ENCODE results near the gene SALL2. TPM values are rescaled to one million over a fixed set of nuclear protein-coding genes. Genes with fewer than 3 reads are reported as not detected.

The SALL2 gene
- total RNA-seq, 2 donors from 2014 or later = 0.31 to 0.45 TPM

- H3K27ac Mint-ChIP-seq = no peak overlapping the region
- no peaks in the 10 kb centered on the region for H3K27me3 Mint-ChIP-seq
- H3K36me3 Mint-ChIP-seq = peaks cover 6% of the 10 kb centered on the region
- no peak for DNase-seq (ENCODE audit: low spot score)
- no peak for ATAC-seq
- no peak overlapping the region for H3K4me3 Mint-ChIP-seq
- H3K4me1 Mint-ChIP-seq (ENCODE audit: low read depth in 2 of 2) = no peaks in the 10 kb centered on the region
- H3K9me3 Mint-ChIP-seq = no peaks in the 10 kb centered on the region
These were observed 39.5 kb downstream of the SALL2 start for GRCh38 chr14:21486640-21487087.

DNA sequence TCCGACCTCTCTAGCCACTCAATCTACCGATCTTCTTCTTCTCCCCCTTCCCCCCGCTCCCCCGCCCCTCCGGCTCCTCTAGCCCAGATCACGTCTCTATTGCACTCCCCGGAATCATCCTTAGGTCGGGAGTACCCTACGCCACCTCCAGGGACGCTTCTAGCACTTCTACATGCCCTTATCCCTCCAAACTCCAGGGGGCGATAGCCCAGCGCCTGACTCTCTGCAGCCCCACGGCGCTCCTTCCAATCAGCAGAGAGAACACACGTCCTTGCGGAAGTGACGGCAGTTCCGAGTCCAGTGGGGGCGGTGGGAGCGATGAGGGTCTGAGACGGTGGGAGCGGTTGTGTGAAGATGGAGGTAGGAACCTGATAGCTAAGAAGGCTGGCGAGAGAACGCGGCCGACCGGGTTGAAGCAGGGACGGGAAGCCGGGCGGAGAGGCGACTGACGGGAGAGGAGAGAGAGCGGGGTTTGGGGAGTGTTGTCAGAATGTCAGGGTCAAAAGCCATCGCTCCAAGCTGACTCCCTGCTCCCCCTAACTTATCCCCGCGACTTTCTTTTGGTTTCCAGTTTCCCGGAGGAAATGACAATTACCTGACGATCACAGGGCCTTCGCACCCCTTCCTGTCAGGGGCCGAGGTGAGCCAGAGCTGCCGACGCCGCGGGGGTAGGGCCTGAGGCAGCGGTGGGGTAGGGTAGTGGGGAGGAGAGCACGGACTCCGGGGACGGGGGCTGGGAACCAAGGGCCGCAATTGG, 49.0 kb downstream of the SALL2 start, which contains the start of the genes RAB2B and TOX4:
Gene RAB2B (minus strand): TSS at position 35 of the 757 bp plus-strand sequence. CDS start 87 bp downstream, outside the sequence.
Gene TOX4 (plus strand): TSS at position 271 of the 757 bp plus-strand sequence. CDS start 84 bp downstream, at position 355.
- DNase-seq (ENCODE audit: low spot score) (peak; percentile 97), ATAC-seq (peak; percentile 99)
- H3K36me3 Mint-ChIP-seq = peaks cover 22% of the 10 kb centered on the region
- H3K4me1 Mint-ChIP-seq (ENCODE audit: low read depth in 2 of 2) = peaks cover 26 to 38% of the 10 kb centered on the region in 2 donors
- peak within 1 kb of the TSS; percentile 96 for H3K27ac Mint-ChIP-seq
- H3K27me3 Mint-ChIP-seq = no peaks in the 10 kb centered on the region
- H3K9me3 Mint-ChIP-seq = no peaks in the 10 kb centered on the region
- peak within 1 kb of the TSS; percentile 99 for H3K4me3 Mint-ChIP-seq

GRCh38 chr14:21476523-21476924, 49.6 kb downstream of the SALL2 start:
- ATAC-seq (peak; percentile 72 to 81), DNase-seq (ENCODE audit: low spot score) (peak; percentile 83)
- H3K4me1 Mint-ChIP-seq (ENCODE audit: low read depth in 2 of 2) = peaks cover 26 to 38% of the 10 kb centered on the region in 2 donors
- peak overlapping the region; percentile 96 for H3K27ac Mint-ChIP-seq
- H3K36me3 Mint-ChIP-seq = peaks cover 23% of the 10 kb centered on the region
- peak overlapping the region; percentile 99 for H3K4me3 Mint-ChIP-seq
- H3K9me3 Mint-ChIP-seq = no peaks in the 10 kb centered on the region
- H3K27me3 Mint-ChIP-seq = no peaks in the 10 kb centered on the region

DNA sequence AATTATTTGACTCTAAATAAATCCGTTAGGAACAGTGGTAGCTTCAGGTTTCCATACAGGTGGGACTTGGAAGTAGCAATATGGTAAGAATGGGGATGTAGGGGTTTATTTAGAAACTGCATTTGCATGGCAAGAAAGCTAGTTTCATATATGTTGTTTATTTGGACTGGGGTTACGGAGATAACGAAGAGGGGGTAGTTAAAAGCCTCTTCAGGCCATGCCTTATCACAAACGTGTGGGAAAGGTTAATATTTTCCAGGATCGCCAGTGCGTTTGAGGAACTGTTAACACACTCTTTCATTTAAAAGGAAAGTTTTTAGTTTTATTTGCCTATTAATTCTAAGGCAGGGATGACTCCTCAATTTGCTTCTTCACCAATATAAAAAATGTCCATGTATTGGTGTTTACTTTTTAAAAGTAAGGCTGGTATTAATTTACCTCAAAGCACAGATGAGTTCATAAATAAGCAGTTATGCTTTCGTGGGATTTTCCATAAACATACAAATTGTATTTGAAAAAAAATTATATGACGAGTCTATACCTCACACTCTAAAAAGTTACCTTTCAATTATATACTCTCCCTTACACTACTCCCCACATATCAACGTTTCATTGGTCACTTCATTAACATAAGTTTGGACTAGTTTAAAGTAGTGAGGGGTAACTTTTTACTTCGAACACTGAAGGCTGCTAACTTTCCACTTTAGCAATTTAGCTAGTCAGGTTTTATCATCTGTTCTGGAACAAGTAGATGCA, 50.2 kb downstream of the SALL2 start:
- no peaks in the 10 kb centered on the region for H3K9me3 Mint-ChIP-seq
- peak overlapping the region; percentile 99 for H3K4me3 Mint-ChIP-seq
- H3K36me3 Mint-ChIP-seq = peaks cover 23% of the 10 kb centered on the region
- H3K27ac Mint-ChIP-seq = peak overlapping the region; percentile 96
- ATAC-seq = no peak
- no peaks in the 10 kb centered on the region for H3K27me3 Mint-ChIP-seq
- peaks cover 26 to 38% of the 10 kb centered on the region in 2 donors for H3K4me1 Mint-ChIP-seq (ENCODE audit: low read depth in 2 of 2)
- DNase-seq (ENCODE audit: low spot score) = no peak

Other genes with a start within 250 kb of the SALL2 start
- gene RPGRIP1, start 246.3 kb downstream of the SALL2 start, total RNA-seq = under 1 TPM in 1 of 2 donors, not detected in 1; 0.17 TPM
- gene SUPT16H, start 142.3 kb downstream of the SALL2 start, total RNA-seq = 100 to 1,000 TPM; 105 to 132 TPM
- 100 to 1,000 TPM; 118 to 147 TPM for gene CHD8, start 70.2 kb downstream of the SALL2 start, total RNA-seq
- gene RAB2B, start 49.4 kb downstream of the SALL2 start, total RNA-seq = 10 to 100 TPM; 25.9 to 51.2 TPM
- gene TOX4, start 49.2 kb downstream of the SALL2 start, total RNA-seq = 100 to 1,000 TPM in 1 of 2 donors, 10 to 100 TPM in 1; 92.0 to 105 TPM
- 10 to 100 TPM; 66.8 to 91.4 TPM for gene METTL3, start 15.0 kb downstream of the SALL2 start, total RNA-seq
- not detected for gene OR10G3, start 53.7 kb upstream of the SALL2 start, total RNA-seq
- not detected for gene OR10G2, start 108.6 kb upstream of the SALL2 start, total RNA-seq
- gene OR4E2, start 127.5 kb upstream of the SALL2 start, total RNA-seq = not detected
- not detected for gene OR4E1, start 147.5 kb upstream of the SALL2 start, total RNA-seq